ENCODE measurements around the gene SPOPL. TPM values are rescaled to one million over a fixed set of nuclear protein-coding genes. Genes with fewer than 3 reads are reported as not detected.

SPOPL gene
- total RNA-seq, 4 donors from 2014 or later: 30.5 to 49.0 (median 43.6) TPM

DNA sequence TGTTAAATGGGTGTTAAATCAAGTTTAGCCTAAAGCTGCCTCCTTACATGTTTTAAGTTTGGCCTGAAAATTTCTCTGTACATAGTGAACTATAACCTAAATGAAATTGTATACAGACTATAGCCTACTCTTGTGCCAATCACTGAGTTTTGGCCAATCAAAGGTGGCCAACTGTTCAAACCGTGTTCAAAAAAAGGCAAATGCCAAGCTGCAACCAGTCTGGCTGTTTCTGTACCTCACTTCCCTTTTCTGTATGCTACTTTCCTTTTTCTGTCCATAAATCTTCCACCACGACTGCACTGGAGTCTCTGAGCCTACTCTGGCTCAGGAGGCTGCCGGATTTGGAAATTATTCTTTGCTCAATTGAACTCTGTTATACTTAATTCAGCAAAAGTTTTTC, 121.0 kb downstream of the SPOPL start:
- peak; percentile 34 for DNase-seq (ENCODE audit: extremely low spot score)
- intact Hi-C loops (cut with DNase I): no loop called here
- Histone ChIP-seq H3K36me3 (no peaks in the 10 kb centered on the region), H3K4me3 (no peak overlapping the region), H3K9me3 (no peaks in the 10 kb centered on the region), H3K27ac (replicated peaks in 1 of 4) (no peak overlapping the region), H3K27me3 (no peaks in the 10 kb centered on the region), H3K4me1 (no peaks in the 10 kb centered on the region)
- TF ChIP-seq, protein P1, sequence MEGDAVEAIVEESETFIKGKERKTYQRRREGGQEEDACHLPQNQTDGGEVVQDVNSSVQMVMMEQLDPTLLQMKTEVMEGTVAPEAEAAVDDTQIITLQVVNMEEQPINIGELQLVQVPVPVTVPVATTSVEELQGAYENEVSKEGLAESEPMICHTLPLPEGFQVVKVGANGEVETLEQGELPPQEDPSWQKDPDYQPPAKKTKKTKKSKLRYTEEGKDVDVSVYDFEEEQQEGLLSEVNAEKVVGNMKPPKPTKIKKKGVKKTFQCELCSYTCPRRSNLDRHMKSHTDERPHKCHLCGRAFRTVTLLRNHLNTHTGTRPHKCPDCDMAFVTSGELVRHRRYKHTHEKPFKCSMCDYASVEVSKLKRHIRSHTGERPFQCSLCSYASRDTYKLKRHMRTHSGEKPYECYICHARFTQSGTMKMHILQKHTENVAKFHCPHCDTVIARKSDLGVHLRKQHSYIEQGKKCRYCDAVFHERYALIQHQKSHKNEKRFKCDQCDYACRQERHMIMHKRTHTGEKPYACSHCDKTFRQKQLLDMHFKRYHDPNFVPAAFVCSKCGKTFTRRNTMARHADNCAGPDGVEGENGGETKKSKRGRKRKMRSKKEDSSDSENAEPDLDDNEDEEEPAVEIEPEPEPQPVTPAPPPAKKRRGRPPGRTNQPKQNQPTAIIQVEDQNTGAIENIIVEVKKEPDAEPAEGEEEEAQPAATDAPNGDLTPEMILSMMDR (IDR thresholded peaks at IDR 0.05): no peak
- no peak for TF ChIP-seq POLR2A (IDR thresholded peaks at IDR 0.05; ENCODE audit: low read depth)
- no peak for TF ChIP-seq POLR2AphosphoS5 (IDR thresholded peaks at IDR 0.05)
- no peak for TF ChIP-seq EP300 (IDR thresholded peaks at IDR 0.05)
- WGBS: 52% methylated on average over 3 of the region's 3 CpGs
